Activated B cell treated with CpG ODN at 0.5 μM for 24 hours (primary cell): ENCODE data around the gene TBC1D1. TPM values are rescaled to one million over a fixed set of nuclear protein-coding genes. Genes with fewer than 3 reads are reported as not detected.

Source experiments
- ATAC-seq: fragments of 200-7000 bp; cut with Tn5 transposase; one replicate; pipeline ENCODE4 v1.10.0; 2021; ENCODE audit warnings: low read depth, mild to moderate bottlenecking, moderate library complexity
- CTCF ChIA-PET: fragments of 350-600 bp; sonication (Branson Sonifier 250); formaldehyde crosslinking; loops from one replicate; lab custom pipeline; 2021; ENCODE audit warnings: antibody characterized with exemption; lab: Charles Lee
- POLR2A ChIA-PET: fragments of 350-600 bp; sonication (Branson Sonifier 250); formaldehyde crosslinking; loops from one replicate; lab custom pipeline; 2021; ENCODE audit warnings: antibody characterized with exemption; lab: Charles Lee
- DNase-seq: peaks from one replicate; pipeline ENCODE4 v3.0.0; 2022
- H3K27ac Mint-ChIP-seq: one replicate; pipeline ENCODE4 v1.8.0; 2020; ENCODE audit warnings: mixed read lengths
- H3K27me3 Mint-ChIP-seq: one replicate; pipeline ENCODE4 v1.8.0; 2021; ENCODE audit warnings: mixed read lengths
- H3K36me3 Mint-ChIP-seq: one replicate; pipeline ENCODE4 v1.8.0; 2021; ENCODE audit warnings: low read depth, mixed read lengths
- H3K4me1 Mint-ChIP-seq: one replicate; pipeline ENCODE4 v1.8.0; 2021; ENCODE audit warnings: mixed read lengths
- H3K4me3 Mint-ChIP-seq: one replicate; pipeline ENCODE4 v1.8.0; 2020; ENCODE audit warnings: mild to moderate bottlenecking, mixed read lengths
- H3K9me3 Mint-ChIP-seq: one replicate; pipeline ENCODE4 v1.8.0; 2020; ENCODE audit warnings: mixed read lengths
- CTCF ChIP-seq: fragments of 200-600 bp; IDR thresholded peaks from one replicate; pipeline ENCODE4 v1.8.0; 2022; ENCODE audit warnings: antibody characterized with exemption, mild to moderate bottlenecking
- intact Hi-C: fragments of 100-400 bp; cut with micrococcal nuclease; formaldehyde crosslinking; loops from one replicate; pipeline ENCODE4 v1.15.1; 2024
- total RNA-seq: library from RNA; stranded (reverse); gene quantifications from 2 replicates; pipeline ENCODE4 v1.2.3, GENCODE V29; 2022

TBC1D1 gene
- total RNA-seq, 1 donor from 2014 or later = 84.8 TPM

- intact Hi-C loops = no loop called here
- no peaks in the 10 kb centered on the region for H3K27me3 Mint-ChIP-seq
- no peak overlapping the region for H3K4me3 Mint-ChIP-seq
- DNase-seq = no peak
- no peak for ATAC-seq
- CTCF ChIA-PET = no interaction called here
- peaks cover 14% of the 10 kb centered on the region for H3K4me1 Mint-ChIP-seq
- TF ChIP-seq CTCF = no peak
- H3K36me3 Mint-ChIP-seq = peaks cover 77% of the 10 kb centered on the region
- POLR2A ChIA-PET = no interaction called here
- no peaks in the 10 kb centered on the region for H3K9me3 Mint-ChIP-seq
- no peak overlapping the region for H3K27ac Mint-ChIP-seq
Measured at GRCh38 chr4:38136604-38137003, 245.7 kb downstream of the TBC1D1 start.

- Mint-ChIP-seq H3K4me1 (peaks cover 9% of the 10 kb centered on the region), H3K27ac (no peak overlapping the region), H3K36me3 (peaks cover 81% of the 10 kb centered on the region), H3K9me3 (no peaks in the 10 kb centered on the region), H3K4me3 (no peak overlapping the region), H3K27me3 (no peaks in the 10 kb centered on the region)
- ATAC-seq (no peak), DNase-seq (no peak)
- intact Hi-C loops = no loop called here
- POLR2A ChIA-PET = no interaction called here
- CTCF ChIA-PET = no interaction called here
- TF ChIP-seq CTCF = no peak
Measured at GRCh38 chr4:38137080-38137479, 246.2 kb downstream of the TBC1D1 start.

- Mint-ChIP-seq H3K27ac (no peak overlapping the region), H3K36me3 (peaks cover 73% of the 10 kb centered on the region), H3K4me3 (no peak overlapping the region), H3K9me3 (no peaks in the 10 kb centered on the region), H3K4me1 (no peaks in the 10 kb centered on the region), H3K27me3 (no peaks in the 10 kb centered on the region)
- no peak for DNase-seq
- ATAC-seq = no peak
- no peak for TF ChIP-seq CTCF
- intact Hi-C loops = no loop called here
- CTCF ChIA-PET = no interaction called here
- POLR2A ChIA-PET = no interaction called here
Measured at GRCh38 chr4:38138363-38138762, 247.5 kb downstream of the TBC1D1 start.

- H3K36me3 Mint-ChIP-seq = peaks cover 64% of the 10 kb centered on the region
- DNase-seq (no peak), ATAC-seq (no peak)
- H3K4me3 Mint-ChIP-seq = no peak overlapping the region
- TF ChIP-seq CTCF = no peak
- intact Hi-C loops = no loop called here
- H3K4me1 Mint-ChIP-seq = no peaks in the 10 kb centered on the region
- H3K9me3 Mint-ChIP-seq = no peaks in the 10 kb centered on the region
- no peaks in the 10 kb centered on the region for H3K27me3 Mint-ChIP-seq
- ChIA-PET CTCF (no interaction called here), POLR2A (no interaction called here)
- H3K27ac Mint-ChIP-seq = no peak overlapping the region
Measured at GRCh38 chr4:38139187-38139586, 248.3 kb downstream of the TBC1D1 start.

- no peak overlapping the region for H3K4me3 Mint-ChIP-seq
- H3K9me3 Mint-ChIP-seq = no peaks in the 10 kb centered on the region
- CTCF ChIA-PET = no interaction called here
- intact Hi-C loops = no loop called here
- POLR2A ChIA-PET = no interaction called here
- no peak overlapping the region for H3K27ac Mint-ChIP-seq
- DNase-seq (no peak), ATAC-seq (no peak)
- TF ChIP-seq CTCF = no peak
- H3K4me1 Mint-ChIP-seq = no peaks in the 10 kb centered on the region
- H3K27me3 Mint-ChIP-seq = no peaks in the 10 kb centered on the region
- H3K36me3 Mint-ChIP-seq = peaks cover 51% of the 10 kb centered on the region
Measured at GRCh38 chr4:38140643-38141203, 249.8 kb downstream of the TBC1D1 start.
